Measurements from ENCODE around the gene SSBP3. TPM values are rescaled to one million over a fixed set of nuclear protein-coding genes. Genes with fewer than 3 reads are reported as not detected.

SSBP3 gene
- total RNA-seq, 4 donors from 2014 or later: 19.0 to 35.2 (median 33.4) TPM

DNA sequence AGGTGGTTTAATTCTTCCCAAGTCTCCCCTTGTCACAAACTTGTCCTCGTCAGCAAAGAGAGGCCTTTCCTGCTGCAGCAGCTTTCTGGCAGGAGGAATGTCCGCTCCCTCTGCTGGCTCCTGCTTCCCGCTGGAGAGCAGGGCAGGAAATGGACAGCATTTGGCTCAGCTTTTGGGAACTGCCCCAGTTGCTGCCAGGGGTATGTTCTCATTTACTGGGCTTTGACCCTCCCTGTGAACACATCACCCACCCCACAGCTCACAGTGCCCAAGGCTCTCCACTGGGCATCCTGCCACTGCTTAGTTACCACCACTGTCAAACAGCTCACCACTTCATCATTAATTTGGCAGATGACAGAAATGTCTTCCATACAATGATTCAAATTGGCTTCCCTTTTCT lies 130.8 kb downstream of the SSBP3 start:
- Histone ChIP-seq H3K36me3 (peaks cover 0 to 6% (median 0%) of the 10 kb centered on the region in 3 donors), H3K27me3 (no peaks in the 10 kb centered on the region), H3K27ac (peak overlapping the region; percentile 67 to 86 (median 78)), H3K4me1 (peaks cover 0 to 73% (median 22%) of the 10 kb centered on the region in 4 donors), H3K9me3 (no peaks in the 10 kb centered on the region), H3K4me3 (no peak overlapping the region)
- DNase-seq: peak in 1 of 3 donors; percentile 17
- TF ChIP-seq POLR2A (IDR thresholded peaks at IDR 0.05): no peak
- TF ChIP-seq, protein P1, sequence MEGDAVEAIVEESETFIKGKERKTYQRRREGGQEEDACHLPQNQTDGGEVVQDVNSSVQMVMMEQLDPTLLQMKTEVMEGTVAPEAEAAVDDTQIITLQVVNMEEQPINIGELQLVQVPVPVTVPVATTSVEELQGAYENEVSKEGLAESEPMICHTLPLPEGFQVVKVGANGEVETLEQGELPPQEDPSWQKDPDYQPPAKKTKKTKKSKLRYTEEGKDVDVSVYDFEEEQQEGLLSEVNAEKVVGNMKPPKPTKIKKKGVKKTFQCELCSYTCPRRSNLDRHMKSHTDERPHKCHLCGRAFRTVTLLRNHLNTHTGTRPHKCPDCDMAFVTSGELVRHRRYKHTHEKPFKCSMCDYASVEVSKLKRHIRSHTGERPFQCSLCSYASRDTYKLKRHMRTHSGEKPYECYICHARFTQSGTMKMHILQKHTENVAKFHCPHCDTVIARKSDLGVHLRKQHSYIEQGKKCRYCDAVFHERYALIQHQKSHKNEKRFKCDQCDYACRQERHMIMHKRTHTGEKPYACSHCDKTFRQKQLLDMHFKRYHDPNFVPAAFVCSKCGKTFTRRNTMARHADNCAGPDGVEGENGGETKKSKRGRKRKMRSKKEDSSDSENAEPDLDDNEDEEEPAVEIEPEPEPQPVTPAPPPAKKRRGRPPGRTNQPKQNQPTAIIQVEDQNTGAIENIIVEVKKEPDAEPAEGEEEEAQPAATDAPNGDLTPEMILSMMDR (IDR thresholded peaks at IDR 0.05): peak in 1 of 6 experiments; percentile 19

DNA sequence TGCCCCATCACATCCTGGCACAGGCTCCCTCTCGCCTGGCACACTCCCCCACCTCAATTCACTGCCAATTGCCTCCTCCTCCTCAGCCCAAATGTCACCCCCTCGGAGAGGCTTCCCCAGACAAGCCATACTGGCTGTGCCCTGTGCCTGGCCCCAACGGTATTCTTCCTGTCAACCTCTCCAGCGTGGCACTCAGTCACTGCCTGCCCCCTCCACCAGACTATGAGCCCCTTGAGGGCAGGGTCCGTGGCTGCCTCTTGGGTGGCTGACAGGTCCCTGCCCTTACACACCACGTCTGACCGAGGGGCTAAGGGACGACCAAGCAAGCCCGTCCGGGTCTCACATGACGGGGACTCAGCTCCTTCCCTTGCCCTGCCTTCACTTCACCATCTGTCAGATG lies 131.3 kb downstream of the SSBP3 start:
- Histone ChIP-seq H3K9me3 (no peaks in the 10 kb centered on the region), H3K27ac (peak overlapping the region; percentile 67 to 86 (median 78)), H3K36me3 (peaks cover 0 to 6% (median 0%) of the 10 kb centered on the region in 3 donors), H3K4me1 (peaks cover 0 to 73% (median 22%) of the 10 kb centered on the region in 4 donors), H3K27me3 (no peaks in the 10 kb centered on the region), H3K4me3 (no peak overlapping the region)
- DNase-seq: no peak
- TF ChIP-seq POLR2A (IDR thresholded peaks at IDR 0.05): no peak
- TF ChIP-seq, protein P1 (IDR thresholded peaks at IDR 0.05): no peak

DNA sequence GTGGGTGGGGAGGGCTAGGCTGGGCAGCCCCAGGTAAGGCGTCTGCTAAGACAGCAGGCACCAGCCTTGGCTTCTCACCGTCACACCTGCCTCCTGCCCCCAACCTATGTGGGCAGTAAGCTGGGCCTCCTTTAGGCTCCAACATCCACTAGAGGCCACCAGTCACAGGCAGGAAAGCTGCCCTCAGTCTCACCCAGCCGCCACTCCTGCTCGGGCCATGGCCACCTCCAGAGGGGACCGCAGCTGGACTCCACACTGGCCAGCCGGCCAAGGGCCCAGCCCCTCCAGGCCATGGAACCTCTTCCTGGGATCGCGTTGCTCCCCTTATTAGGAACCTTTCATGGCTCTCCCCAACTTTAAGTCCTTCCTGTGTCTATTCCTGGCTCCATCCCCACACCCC lies 131.7 kb downstream of the SSBP3 start:
- TF ChIP-seq, protein P1 (IDR thresholded peaks at IDR 0.05): no peak
- no peak for TF ChIP-seq POLR2A (IDR thresholded peaks at IDR 0.05)

DNA sequence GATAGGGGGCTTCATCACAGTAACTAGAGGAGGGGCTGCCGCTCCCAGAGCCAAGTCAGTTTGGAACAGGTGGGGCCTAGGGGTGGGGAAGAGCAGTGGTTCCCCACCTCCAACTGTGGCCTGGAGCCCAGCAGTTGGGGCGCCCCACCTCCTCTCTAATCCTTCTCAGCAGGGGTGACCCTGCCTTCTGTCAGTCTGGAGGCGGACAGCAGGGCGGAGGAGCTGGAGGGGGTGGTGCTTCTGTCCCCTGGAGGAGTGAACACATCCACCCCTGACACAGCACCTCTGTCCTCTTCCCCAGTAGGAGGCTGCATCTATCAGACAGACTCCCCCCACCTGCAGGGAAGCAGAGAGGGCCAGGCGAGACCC lies 132.4 kb downstream of the SSBP3 start:
- H3K4me1 ChIP-seq: peaks cover 0 to 66% (median 21%) of the 10 kb centered on the region in 4 donors
- peak overlapping the region; percentile 67 to 86 (median 78) for H3K27ac ChIP-seq
- no peaks in the 10 kb centered on the region for H3K9me3 ChIP-seq
- no peaks in the 10 kb centered on the region for H3K27me3 ChIP-seq
- peaks cover 0 to 6% (median 0%) of the 10 kb centered on the region in 3 donors for H3K36me3 ChIP-seq
- TF ChIP-seq, protein P1 (IDR thresholded peaks at IDR 0.05): no peak
- no peak for TF ChIP-seq POLR2A (IDR thresholded peaks at IDR 0.05)
- no peak for DNase-seq
- H3K4me3 ChIP-seq: no peak overlapping the region

More for the DNA sequence above, 131.7 kb downstream of the SSBP3 start:
- Histone ChIP-seq H3K27ac (peak overlapping the region; percentile 67 to 86 (median 78)), H3K27me3 (no peaks in the 10 kb centered on the region), H3K9me3 (no peaks in the 10 kb centered on the region), H3K4me1 (peaks cover 0 to 70% (median 22%) of the 10 kb centered on the region in 4 donors), H3K4me3 (no peak overlapping the region), H3K36me3 (peaks cover 0 to 6% (median 0%) of the 10 kb centered on the region in 3 donors)
- no peak for DNase-seq

DNA sequence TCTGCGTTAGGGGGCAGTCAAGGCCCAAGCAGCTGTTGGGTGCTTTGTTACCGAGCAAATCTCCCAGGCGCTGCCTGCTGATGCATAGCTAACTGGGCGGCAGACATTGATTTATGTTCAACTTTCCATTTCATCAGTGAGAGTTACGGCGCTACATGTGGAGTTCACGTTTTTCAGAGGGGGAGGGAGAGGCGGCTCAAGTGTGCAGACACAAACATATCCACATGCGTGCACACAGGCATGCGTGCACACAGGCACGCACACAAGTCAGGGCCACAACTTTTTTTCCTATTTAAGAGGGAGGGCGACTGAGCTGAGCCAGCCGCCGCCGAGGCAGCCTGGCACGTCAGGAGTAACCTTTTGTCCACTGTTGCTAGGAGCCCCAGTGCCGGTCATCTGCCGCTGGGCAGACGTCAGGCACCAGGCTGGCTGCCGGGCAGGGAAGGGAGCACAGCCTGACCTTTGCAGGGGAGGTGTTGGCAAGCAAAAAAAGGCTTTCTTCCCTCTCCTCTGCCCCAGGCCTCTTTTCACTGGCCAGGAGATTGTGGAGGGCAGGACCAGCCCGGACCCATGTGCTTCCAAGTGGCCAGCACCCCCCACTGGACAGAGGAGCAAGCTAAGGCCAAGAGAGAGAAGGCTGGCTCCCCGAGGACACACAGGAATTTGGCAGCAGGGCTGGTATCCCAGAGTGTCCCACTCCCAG lies 133.0 kb downstream of the SSBP3 start:
- Histone ChIP-seq H3K27me3 (no peaks in the 10 kb centered on the region), H3K9me3 (no peaks in the 10 kb centered on the region), H3K36me3 (peaks cover 0 to 6% (median 0%) of the 10 kb centered on the region in 3 donors), H3K27ac (peak overlapping the region; percentile 67 to 86 (median 78)), H3K4me3 (no peak overlapping the region), H3K4me1 (peaks cover 0 to 66% (median 17%) of the 10 kb centered on the region in 4 donors)
- TF ChIP-seq, protein P1 (IDR thresholded peaks at IDR 0.05): peak in 4 of 6 experiments; percentile 16 to 45 (median 25)
- no peak for TF ChIP-seq POLR2A (IDR thresholded peaks at IDR 0.05)
- DNase-seq: peak in 2 of 3 donors; percentile 39 to 71
